Adrenal gland (tissue), 12 donors: ENCODE results near the gene NME5. TPM values are rescaled to one million over a fixed set of nuclear protein-coding genes. Genes with fewer than 3 reads are reported as not detected.

Source experiments
- DNase-seq, 7 donors: peaks; one replicate each; pipeline ENCODE4 v3.0.0-alpha.2; 2019 to 2020
- H3K27ac ChIP-seq, 5 donors: fragments of 200-600 bp; sonication (generic) in 4 of 5; 1 replicate in 3 of 5; 2 replicates in 2 of 5; pipeline versions ENCODE4 v1.5.1 to v1.8.0; 2016 to 2020; ENCODE audit warnings: mild to moderate bottlenecking in 1 of 5
- H3K27me3 ChIP-seq: fragments of 200-600 bp; 2 replicates; pipeline ENCODE4 v1.8.0; 2021
- H3K36me3 ChIP-seq, 2 donors: fragments of 200-600 bp; replicated peaks in 1 of 2; 1 replicate in 1 of 2; 2 replicates in 1 of 2; pipeline versions ENCODE4 v1.5.1 to v1.8.0; 2018 to 2022
- H3K4me1 ChIP-seq, 2 donors: fragments of 200-600 bp; replicated peaks in 1 of 2; 1 replicate in 1 of 2; 2 replicates in 1 of 2; pipeline versions ENCODE4 v1.5.1 to v1.8.0; 2018 to 2021
- H3K4me3 ChIP-seq, 4 donors: fragments of 200-600 bp; sonication (generic) in 3 of 4; one replicate each; pipeline ENCODE4 v1.5.1; 2016 to 2018
- H3K9me3 ChIP-seq, 3 donors: fragments of 200-600 bp; sonication (generic) in 1 of 3; replicated peaks in 1 of 3; 1 replicate in 2 of 3; 2 replicates in 1 of 3; pipeline versions ENCODE4 v1.5.1 to v1.8.0; 2016 to 2021
- CTCF ChIP-seq, 6 experiments: fragments of 450-650 bp in 4 of 6; fragments of 200-600 bp in 2 of 6; sonication (generic) in 1 of 6; IDR thresholded peaks; 1 replicate in 5 of 6; 2 replicates in 1 of 6; pipeline versions ENCODE4 v1.5.1 to v1.8.0; 2016 to 2021; ENCODE audit warnings: antibody characterized with exemption in 6 of 6, mild to moderate bottlenecking in 2 of 6, moderate library complexity in 1 of 6
- POLR2A ChIP-seq, 2 donors: fragments of 450-650 bp; IDR thresholded peaks; one replicate each; pipeline ENCODE4 v1.6.1; 2017; ENCODE audit warnings: antibody characterized with exemption in 2 of 2, mild to moderate bottlenecking in 2 of 2, moderate library complexity in 1 of 2
- WGBS, 4 donors: extraction: QIAGEN DNeasy Blood & Tissue Kit in 2 of 4; methylation state at CpG; one replicate each; pipeline versions ENCODE4 v1.1.5 to v1.1.7; 2013 to 2017; 5-methylcytosine and 5-hydroxymethylcytosine counted together
- intact Hi-C, 2 donors: fragments of 100-400 bp; cut with DNase I; formaldehyde crosslinking; loops; one replicate each; pipeline versions ENCODE4 v1.14.1 to v1.15.0; 2022 to 2023
- polyA plus RNA-seq, 3 donors: library from polyadenylated mRNA; stranded (reverse); fragments of 200-250 nt in 2 of 3; fragments of 350-450 nt in 1 of 3; fragmentation: Illumina TruSeq in 1 of 3; extraction: RNeasy Lipid Tissue Mini Kit (QIAGEN cat#74804) in 1 of 3; gene quantifications; one replicate each; pipeline ENCODE4 v1.2.3, GENCODE V29; 2013 to 2014
- total RNA-seq, 9 donors: library from RNA; depleted of rRNA in 4 of 9; stranded (reverse); fragments of >200 nt in 4 of 9; fragments of 120-200 nt in 1 of 9; fragmentation: NEBNext Ultra II Directional in 1 of 9; extraction: Animal tissue kit (Norgen Biotek cat#: 25700) in 1 of 9; gene quantifications; one replicate each; pipeline versions ENCODE4 v1.1.0 to v1.2.4, GENCODE V29; 2013 to 2023
- donor health status: healthy with polysubstance abuse.
- donor health status: Bipolar disorder and iron deficiency.
- donor health status: DM: yes; HTN: yes; CAD: no.
- donor health status: DM: no; HTN: no; CAD: no.
- donor health status: DM: no; HTN: no; CAD: no.
- donor health status: DM: yes; HTN: yes; CAD: no.

NME5 gene
- total and polyA plus RNA-seq, 12 donors, result 0.24 to 22.0 (median 7.3) TPM

- intact Hi-C loops, result no loop called here
- no peaks in the 10 kb centered on the region for H3K9me3 ChIP-seq
- H3K27me3 ChIP-seq, result no peaks in the 10 kb centered on the region
- TF ChIP-seq CTCF (IDR thresholded peaks at IDR 0.05) (no peak), POLR2A (IDR thresholded peaks at IDR 0.05) (no peak)
- no peaks in the 10 kb centered on the region for H3K36me3 ChIP-seq
- no peak for DNase-seq
- H3K4me3 ChIP-seq, result no peak overlapping the region
- no peak overlapping the region for H3K27ac ChIP-seq
- H3K4me1 ChIP-seq, result no peaks in the 10 kb centered on the region
Observed at GRCh38 chr5:138115254-138115653, 24.0 kb downstream of the NME5 start.

DNA sequence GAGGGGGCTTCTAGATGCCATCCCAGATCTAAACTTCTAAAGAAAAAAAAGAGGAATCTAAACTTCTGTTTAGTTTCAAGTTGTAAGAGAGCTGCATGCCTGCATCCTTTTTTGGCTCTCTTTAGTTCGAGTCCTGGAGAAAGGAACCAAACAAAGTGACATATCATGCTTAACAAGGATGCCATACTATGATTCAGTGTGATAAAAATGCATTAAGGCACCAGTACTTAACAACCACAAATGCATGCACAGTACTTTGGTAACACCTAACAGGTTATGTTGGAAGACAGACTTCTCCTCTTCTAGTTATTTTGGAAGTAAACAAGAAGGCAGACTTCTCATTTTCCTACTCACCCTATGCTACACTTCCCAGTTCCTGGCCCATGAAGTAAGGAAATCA, 27.3 kb downstream of the NME5 start:
- intact Hi-C loops, result no loop called here
- Histone ChIP-seq H3K4me3 (no peak overlapping the region), H3K4me1 (no peaks in the 10 kb centered on the region), H3K36me3 (no peaks in the 10 kb centered on the region), H3K27ac (no peak overlapping the region), H3K9me3 (no peaks in the 10 kb centered on the region), H3K27me3 (no peaks in the 10 kb centered on the region)
- 29 to 59% (median 42%) methylated on average over 1 of the region's 1 CpG for WGBS, 4 donors
- TF ChIP-seq POLR2A (IDR thresholded peaks at IDR 0.05) (no peak), CTCF (IDR thresholded peaks at IDR 0.05) (no peak)
- DNase-seq, result no peak

DNA sequence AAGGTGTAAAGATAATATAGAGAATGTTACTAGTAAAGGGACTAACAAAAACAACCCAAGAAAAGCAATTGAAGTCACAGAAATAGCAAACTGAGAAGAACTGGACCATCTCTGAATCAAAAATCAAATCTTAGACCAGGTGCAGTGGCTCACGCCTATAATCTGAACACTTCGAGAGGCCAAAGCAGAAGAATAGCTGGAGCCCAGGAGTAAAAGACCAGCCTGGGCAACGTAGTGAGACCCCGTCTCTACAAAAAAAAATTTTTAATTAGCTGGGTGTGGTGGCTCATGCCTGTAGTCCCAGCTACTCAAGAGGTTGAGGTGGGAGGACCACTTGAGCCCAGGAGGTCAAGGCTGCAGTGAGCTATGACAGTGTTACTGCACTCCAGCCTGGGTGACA, 28.0 kb downstream of the NME5 start:
- H3K36me3 ChIP-seq, result no peaks in the 10 kb centered on the region
- no peaks in the 10 kb centered on the region for H3K4me1 ChIP-seq
- H3K9me3 ChIP-seq, result no peaks in the 10 kb centered on the region
- H3K27ac ChIP-seq, result no peak overlapping the region
- DNase-seq, result no peak
- no peak overlapping the region for H3K4me3 ChIP-seq
- no peak for TF ChIP-seq CTCF (IDR thresholded peaks at IDR 0.05)
- TF ChIP-seq POLR2A (IDR thresholded peaks at IDR 0.05), result no peak
- H3K27me3 ChIP-seq, result no peaks in the 10 kb centered on the region
- WGBS, 4 donors, result 72 to 84% (median 79%) methylated on average over 4 of the region's 4 CpGs
- intact Hi-C loops, result no loop called here

GRCh38 chr5:138110266-138110963, 28.8 kb downstream of the NME5 start:
- Histone ChIP-seq H3K36me3 (no peaks in the 10 kb centered on the region), H3K27me3 (no peaks in the 10 kb centered on the region), H3K9me3 (no peaks in the 10 kb centered on the region), H3K27ac (no peak overlapping the region), H3K4me1 (no peaks in the 10 kb centered on the region), H3K4me3 (no peak overlapping the region)
- TF ChIP-seq POLR2A (IDR thresholded peaks at IDR 0.05) (no peak), CTCF (IDR thresholded peaks at IDR 0.05) (no peak)
- DNase-seq, result no peak
- 64 to 84% (median 71%) methylated on average over 4 of the region's 4 CpGs for WGBS, 4 donors
- intact Hi-C loops, result no loop called here
